HG03575 (cell line): ENCODE data around the gene MARCHF9.

Experiments used
- ATAC-seq: cut with Tn5 transposase; IDR thresholded peaks from one replicate; pipeline ENCODE4 v1.9.1; 2021; ENCODE audit not compliant: unreplicated experiment, insufficient number of reproducible peaks, low FRiP score; ENCODE audit errors: extremely low read depth

Gene MARCHF9

GRCh38 chr12:57735952-57736740 lies 18.8 kb upstream of the MARCHF9 start:
- ATAC-seq = no peak

GRCh38 chr12:57736741-57737466 lies 18.0 kb upstream of the MARCHF9 start:
- no peak for ATAC-seq

- ATAC-seq = no peak
Observed at GRCh38 chr12:57737467-57738460, 17.1 kb upstream of the MARCHF9 start.

DNA sequence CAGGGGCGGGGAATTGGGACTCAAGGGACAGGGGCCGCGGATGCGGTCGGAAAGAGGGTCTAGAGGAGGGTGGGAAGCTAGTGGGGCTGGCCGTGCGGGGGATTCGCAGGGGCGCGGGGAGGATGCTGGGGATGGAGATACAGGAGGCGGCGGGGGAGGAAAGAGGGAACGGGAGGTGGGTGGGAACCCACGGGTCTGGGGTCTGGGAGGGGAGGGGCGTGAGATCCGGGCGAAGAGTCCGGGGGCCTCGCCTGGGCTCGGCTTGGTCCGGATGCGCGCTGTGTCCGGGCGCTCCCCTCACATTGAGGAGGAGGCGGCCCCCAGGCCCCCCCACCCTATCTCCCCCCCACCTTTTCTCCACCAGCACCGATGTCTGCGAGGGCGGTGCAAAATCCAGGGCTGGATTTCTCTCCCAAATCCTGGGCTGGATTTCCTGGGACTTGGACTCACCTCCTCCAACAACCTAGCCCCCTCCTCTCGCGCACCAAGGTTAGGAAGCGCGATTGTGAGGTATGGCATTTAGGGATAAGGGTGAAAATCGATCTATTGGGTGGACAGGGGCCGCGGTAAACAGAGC lies 16.2 kb upstream of the MARCHF9 start, which contains the start of gene AGAP2:
TSS of gene AGAP2 (minus strand) at position 82 of the 577 bp plus-strand sequence. CDS start 496 bp downstream, outside the sequence.
- ATAC-seq = no peak

- ATAC-seq = no peak
Observed at GRCh38 chr12:57739387-57739786, 15.5 kb upstream of the MARCHF9 start.

GRCh38 chr12:57739914-57740538 lies 14.9 kb upstream of the MARCHF9 start:
- no peak for ATAC-seq

GRCh38 chr12:57740656-57741412 lies 14.1 kb upstream of the MARCHF9 start:
- ATAC-seq = no peak

DNA sequence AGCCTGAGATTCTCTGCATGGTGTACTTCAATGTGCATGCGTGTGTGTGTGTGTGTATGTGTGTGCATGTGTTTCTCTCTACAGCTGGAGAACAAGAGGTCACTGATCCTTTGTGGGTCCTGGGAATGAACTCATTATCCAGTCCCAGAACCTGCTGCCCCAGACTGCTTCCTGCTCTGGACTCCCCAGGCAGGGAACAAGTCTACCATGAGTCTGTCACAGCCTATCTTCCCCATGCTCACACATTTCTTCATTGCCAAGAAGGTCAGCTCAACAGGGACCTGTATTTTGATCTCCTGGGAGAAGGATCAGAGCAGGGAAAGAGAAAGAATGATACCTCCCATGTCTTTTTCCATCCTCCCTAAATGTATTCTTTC lies 13.5 kb upstream of the MARCHF9 start:
- no peak for ATAC-seq

- ATAC-seq = no peak
Observed at GRCh38 chr12:57741844-57742738, 12.8 kb upstream of the MARCHF9 start.

DNA sequence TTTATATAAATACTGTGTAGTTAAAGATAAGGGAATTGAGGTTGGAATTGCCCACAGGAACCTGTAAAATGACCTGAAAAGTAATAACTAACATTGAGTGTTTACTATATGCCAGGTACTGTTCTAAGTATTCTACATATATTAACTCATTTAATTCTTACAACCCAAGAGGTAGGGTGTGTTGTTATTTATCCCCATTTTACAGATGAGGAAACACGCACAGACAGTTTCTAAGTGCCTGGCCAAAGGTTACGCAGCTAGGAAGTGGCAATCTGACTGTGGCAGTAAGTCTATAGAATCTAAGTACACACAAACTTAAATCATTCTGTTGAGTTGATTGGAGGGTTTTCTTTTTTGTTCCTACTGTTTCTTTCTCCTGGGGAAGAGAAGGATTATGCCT lies 11.1 kb upstream of the MARCHF9 start:
- ATAC-seq = no peak

DNA sequence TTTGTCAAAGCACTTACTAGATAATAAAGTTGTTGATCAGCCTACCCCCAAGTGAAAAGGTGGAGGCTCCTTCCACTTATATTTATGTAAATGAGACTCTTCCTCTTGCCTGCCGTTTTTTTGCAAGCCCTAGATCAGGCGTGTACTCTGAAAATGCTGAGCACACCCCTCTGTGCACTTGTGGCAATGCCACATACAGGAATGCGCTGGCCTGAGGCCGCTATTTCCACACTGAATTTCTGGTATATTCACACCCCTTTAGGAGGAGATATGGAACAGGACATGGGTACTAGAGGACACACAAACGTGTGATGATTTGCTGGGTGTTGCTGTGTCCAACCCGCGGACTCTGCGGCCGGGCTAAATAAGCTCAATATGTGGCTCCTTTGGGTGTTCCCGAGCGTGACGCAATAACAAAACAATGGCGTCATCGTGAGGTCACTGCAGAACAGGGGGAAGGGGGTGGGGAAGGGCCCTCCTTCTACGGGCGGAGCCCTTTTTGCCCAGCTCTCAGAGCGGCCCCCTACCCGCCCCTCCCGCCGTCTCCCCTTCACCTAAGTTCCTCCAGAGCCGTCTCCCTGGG lies 10.6 kb upstream of the MARCHF9 start:
- no peak for ATAC-seq

DNA sequence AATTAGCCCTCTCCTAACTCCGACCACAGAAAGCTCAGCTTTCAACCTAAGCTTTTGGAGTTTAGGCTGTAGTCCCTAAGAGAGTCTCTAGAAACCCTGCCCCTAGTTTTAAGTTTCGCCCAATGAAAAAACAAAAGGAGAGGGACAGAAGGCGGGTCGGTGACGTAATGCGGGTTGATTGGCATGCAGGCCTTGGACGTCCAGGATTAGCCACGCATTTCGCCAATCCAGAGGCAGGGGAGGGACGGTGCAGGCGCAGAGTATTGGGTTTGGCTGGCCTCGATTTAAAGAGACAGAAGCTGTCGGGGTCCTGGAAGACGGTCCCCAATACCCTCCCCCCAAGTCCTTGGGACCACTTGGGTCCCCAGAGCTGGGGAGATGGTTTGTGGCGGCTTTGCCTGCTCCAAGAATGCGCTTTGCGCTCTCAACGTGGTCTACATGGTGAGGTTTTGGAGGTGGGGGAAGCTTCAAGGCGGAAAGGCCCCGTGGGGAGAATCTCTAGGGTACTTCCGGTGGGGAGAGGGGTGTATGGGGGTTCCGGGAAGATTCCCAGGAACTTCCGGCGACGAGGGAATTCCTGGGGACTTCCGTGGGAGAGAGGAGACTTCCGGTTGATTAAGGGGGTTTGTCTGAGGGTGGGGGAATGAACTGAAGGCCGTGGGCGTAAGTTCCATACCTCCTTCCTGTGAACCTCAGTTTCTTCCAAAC lies 10.0 kb upstream of the MARCHF9 start, which contains the start of gene TSPAN31:
TSS of gene TSPAN31 (plus strand) at position 263 of the 708 bp plus-strand sequence. CDS start at position 379, 116 bp downstream.
- peak; percentile 37 for ATAC-seq

- no peak for ATAC-seq
Observed at GRCh38 chr12:57745485-57745881, 9.4 kb upstream of the MARCHF9 start.

- ATAC-seq = no peak
Observed at GRCh38 chr12:57746025-57746424, 8.9 kb upstream of the MARCHF9 start.

DNA sequence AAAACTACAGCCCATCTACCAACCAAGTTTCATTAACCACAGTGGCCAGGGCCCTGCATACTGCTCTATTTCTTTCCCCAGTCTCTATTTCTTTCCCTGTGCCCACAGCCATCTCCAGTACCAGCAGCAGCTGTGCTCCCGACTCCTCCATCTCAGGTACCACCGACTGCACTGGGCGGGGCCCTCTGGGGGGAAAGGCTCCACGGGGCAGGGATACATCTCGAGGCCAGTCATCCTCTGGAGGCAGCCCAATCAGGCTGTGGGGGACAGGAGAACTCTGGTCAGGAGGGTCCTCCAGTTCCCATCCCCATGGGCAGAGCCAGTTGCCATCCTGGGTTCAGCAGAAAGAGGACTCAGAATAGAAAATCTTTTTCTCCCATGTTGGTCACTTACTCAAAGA lies 5.8 kb upstream of the MARCHF9 start:
- ATAC-seq = no peak
